Upper lobe of left lung (tissue), 6 donors: ENCODE results near the gene THBS2. TPM values are rescaled to one million over a fixed set of nuclear protein-coding genes. Genes with fewer than 3 reads are reported as not detected.
A peak's percentile ranks its signal among the peaks of the same experiment; 100 is the strongest.

Source experiments
- ATAC-seq, 2 donors: fragments of 200-7000 bp; cut with Tn5 transposase; one replicate each; pipeline ENCODE4 v1.9.1; 2022; ENCODE audit warnings: mild to moderate bottlenecking in 2 of 2, moderate library complexity in 2 of 2; ENCODE audit not compliant: low FRiP score in 2 of 2
- DNase-seq, 2 donors: peaks; one replicate each; pipeline ENCODE4 v3.0.0-alpha.2; 2019 to 2020
- H3K27ac ChIP-seq, 4 donors: fragments of 200-600 bp; sonication (generic); one replicate each; pipeline ENCODE4 v1.5.1; 2016 to 2019
- H3K27me3 ChIP-seq, 4 donors: fragments of 200-600 bp; sonication (generic); one replicate each; pipeline ENCODE4 v1.5.1; 2017 to 2019
- H3K36me3 ChIP-seq, 4 donors: fragments of 200-600 bp; sonication (generic); one replicate each; pipeline ENCODE4 v1.5.1; 2016 to 2019
- H3K4me1 ChIP-seq, 4 donors: fragments of 200-600 bp; sonication (generic); one replicate each; pipeline ENCODE4 v1.5.1; 2018 to 2019
- H3K4me3 ChIP-seq, 4 donors: fragments of 200-600 bp; sonication (generic); one replicate each; pipeline ENCODE4 v1.5.1; 2017 to 2019; ENCODE audit warnings: mild to moderate bottlenecking in 2 of 4, moderate library complexity in 1 of 4
- H3K9me3 ChIP-seq, 4 donors: fragments of 200-600 bp; sonication (generic); one replicate each; pipeline ENCODE4 v1.5.1; 2018 to 2019
- CTCF ChIP-seq, 6 experiments: fragments of 450-650 bp in 4 of 6; fragments of 200-600 bp in 2 of 6; sonication (generic) in 2 of 6; IDR thresholded peaks; one replicate each; pipeline ENCODE4 v1.5.1; 2016 to 2019; ENCODE audit warnings: antibody characterized with exemption in 6 of 6
- EP300 ChIP-seq, 4 donors: sonication (generic); formaldehyde crosslinking; IDR thresholded peaks; one replicate each; pipeline ENCODE4 v1.5.1; 2017; ENCODE audit warnings: antibody characterized with exemption in 4 of 4, control low read depth in 2 of 4
- POLR2A ChIP-seq, 4 donors: fragments of 450-650 bp; IDR thresholded peaks; one replicate each; pipeline ENCODE4 v1.5.1; 2016 to 2017; ENCODE audit warnings: antibody characterized with exemption in 4 of 4, mild to moderate bottlenecking in 2 of 4
- POLR2AphosphoS5 ChIP-seq, 2 donors: sonication (generic); formaldehyde crosslinking; IDR thresholded peaks; one replicate each; pipeline ENCODE4 v1.5.1; 2017; ENCODE audit warnings: antibody characterized with exemption in 2 of 2
- WGBS, 2 donors: methylation state at CpG; one replicate each; pipeline ENCODE4 v1.1.5; 2017 to 2018; 5-methylcytosine and 5-hydroxymethylcytosine counted together
- total RNA-seq, 6 donors: library from RNA; depleted of rRNA in 4 of 6; stranded (reverse); fragments of >200 nt in 4 of 6; gene quantifications; one replicate each; pipeline versions ENCODE4 v1.1.0 to v1.2.1, GENCODE V29; 2016 to 2021
- donor health status: DM: no; HTN: no; CAD: no; lungs with moderate emphysema.
- donor health status: DM: no; HTN: yes; CAD: no; lungs with severe emphysema.

Gene THBS2
- total RNA-seq, 6 donors from 2014 or later: 5.3 to 43.2 (median 17.3) TPM

GRCh38 chr6:169225887-169226286, 27.8 kb downstream of the THBS2 start:
- DNase-seq: peak in 1 of 2 donors; percentile 50

GRCh38 chr6:169225131-169225576, 28.5 kb downstream of the THBS2 start:
- H3K4me3 ChIP-seq: no peak overlapping the region
- no peaks in the 10 kb centered on the region for H3K27me3 ChIP-seq
- no peaks in the 10 kb centered on the region for H3K9me3 ChIP-seq
- ATAC-seq (no peak), DNase-seq (peak in 1 of 2 donors; percentile 58)
- H3K4me1 ChIP-seq: no peaks in the 10 kb centered on the region
- no peak overlapping the region for H3K27ac ChIP-seq
- 92 to 93% methylated on average over 21 to 23 of the region's 23 CpGs for WGBS, 2 donors
- TF ChIP-seq POLR2AphosphoS5 (IDR thresholded peaks at IDR 0.05): no peak
- no peak for TF ChIP-seq EP300 (IDR thresholded peaks at IDR 0.05)
- no peak for TF ChIP-seq CTCF (IDR thresholded peaks at IDR 0.05)
- no peak for TF ChIP-seq POLR2A (IDR thresholded peaks at IDR 0.05)
- H3K36me3 ChIP-seq: no peaks in the 10 kb centered on the region

More at GRCh38 chr6:169225887-169226286, 27.8 kb downstream of the THBS2 start:
- Histone ChIP-seq H3K27me3 (no peaks in the 10 kb centered on the region), H3K36me3 (no peaks in the 10 kb centered on the region), H3K4me1 (no peaks in the 10 kb centered on the region), H3K4me3 (no peak overlapping the region), H3K27ac (no peak overlapping the region), H3K9me3 (no peaks in the 10 kb centered on the region)
- no peak for TF ChIP-seq CTCF (IDR thresholded peaks at IDR 0.05)
- TF ChIP-seq POLR2A (IDR thresholded peaks at IDR 0.05): no peak
- no peak for TF ChIP-seq EP300 (IDR thresholded peaks at IDR 0.05)
- TF ChIP-seq POLR2AphosphoS5 (IDR thresholded peaks at IDR 0.05): no peak
- WGBS, 2 donors: 83 to 89% methylated on average over 5 to 11 of the region's 11 CpGs
- ATAC-seq: peak in 1 of 2 donors; percentile 28

GRCh38 chr6:169224716-169225115, 28.9 kb downstream of the THBS2 start:
- H3K9me3 ChIP-seq: no peaks in the 10 kb centered on the region
- no peaks in the 10 kb centered on the region for H3K36me3 ChIP-seq
- no peak overlapping the region for H3K4me3 ChIP-seq
- no peaks in the 10 kb centered on the region for H3K4me1 ChIP-seq
- no peaks in the 10 kb centered on the region for H3K27me3 ChIP-seq
- DNase-seq (no peak), ATAC-seq (no peak)
- H3K27ac ChIP-seq: no peak overlapping the region
- 70 to 77% methylated on average over 9 of the region's 9 CpGs for WGBS, 2 donors
- TF ChIP-seq POLR2A (IDR thresholded peaks at IDR 0.05) (no peak), CTCF (IDR thresholded peaks at IDR 0.05) (no peak), EP300 (IDR thresholded peaks at IDR 0.05) (no peak), POLR2AphosphoS5 (IDR thresholded peaks at IDR 0.05) (no peak)

- WGBS, 2 donors: 46 to 65% methylated on average over 8 to 10 of the region's 10 CpGs
- ATAC-seq (peak in 1 of 2 donors; percentile 46), DNase-seq (no peak)
- no peak overlapping the region for H3K27ac ChIP-seq
- TF ChIP-seq POLR2AphosphoS5 (IDR thresholded peaks at IDR 0.05): peak in 1 of 2 donors; percentile 8
- no peak for TF ChIP-seq CTCF (IDR thresholded peaks at IDR 0.05)
- TF ChIP-seq EP300 (IDR thresholded peaks at IDR 0.05): no peak
- TF ChIP-seq POLR2A (IDR thresholded peaks at IDR 0.05): no peak
- no peaks in the 10 kb centered on the region for H3K36me3 ChIP-seq
- no peaks in the 10 kb centered on the region for H3K9me3 ChIP-seq
- H3K4me3 ChIP-seq: no peak overlapping the region
- H3K27me3 ChIP-seq: no peaks in the 10 kb centered on the region
- no peaks in the 10 kb centered on the region for H3K4me1 ChIP-seq
These were observed 29.4 kb downstream of the THBS2 start for GRCh38 chr6:169224185-169224695.

GRCh38 chr6:169223006-169223405, 30.6 kb downstream of the THBS2 start:
- ATAC-seq (no peak), DNase-seq (no peak)
- Histone ChIP-seq H3K27ac (no peak overlapping the region), H3K4me3 (no peak overlapping the region), H3K27me3 (no peaks in the 10 kb centered on the region), H3K4me1 (no peaks in the 10 kb centered on the region), H3K9me3 (no peaks in the 10 kb centered on the region), H3K36me3 (no peaks in the 10 kb centered on the region)
- TF ChIP-seq EP300 (IDR thresholded peaks at IDR 0.05) (no peak), POLR2A (IDR thresholded peaks at IDR 0.05) (no peak), POLR2AphosphoS5 (IDR thresholded peaks at IDR 0.05) (no peak), CTCF (IDR thresholded peaks at IDR 0.05) (no peak)
- 96 to 97% methylated on average over 9 of the region's 9 CpGs for WGBS, 2 donors
